Measurements from ENCODE around the gene KLHDC4. TPM values are rescaled to one million over a fixed set of nuclear protein-coding genes. Genes with fewer than 3 reads are reported as not detected.
A peak's percentile ranks its signal among the peaks of the same experiment; 100 is the strongest.

KLHDC4 gene
- total RNA-seq, 6 donors from 2014 or later = 30.7 to 248 (median 37.5) TPM

GRCh38 chr16:87697256-87697655 is 68.5 kb downstream of the KLHDC4 start:
- no peak overlapping the region for H3K27ac ChIP-seq
- ATAC-seq (ENCODE audit: low FRiP score in 2 of 2) = no peak
- WGBS, 2 donors = 90 to 96% methylated on average over 18 to 21 of the region's 21 CpGs
- no peaks in the 10 kb centered on the region for H3K9me3 ChIP-seq
- no peak overlapping the region for H3K4me3 ChIP-seq
- H3K4me1 ChIP-seq = no peaks in the 10 kb centered on the region
- TF ChIP-seq POLR2A (IDR thresholded peaks at IDR 0.05) (no peak), EP300 (IDR thresholded peaks at IDR 0.05) (no peak), CTCF (IDR thresholded peaks at IDR 0.05) (no peak), POLR2AphosphoS5 (IDR thresholded peaks at IDR 0.05) (no peak)
- no peaks in the 10 kb centered on the region for H3K27me3 ChIP-seq
- H3K36me3 ChIP-seq = peaks cover 0 to 43% (median 22%) of the 10 kb centered on the region in 4 donors
- DNase-seq = peak in 1 of 2 donors; percentile 70

- Histone ChIP-seq H3K27me3 (no peaks in the 10 kb centered on the region), H3K27ac (no peak overlapping the region), H3K36me3 (peaks cover 0 to 38% (median 21%) of the 10 kb centered on the region in 4 donors), H3K4me3 (no peak overlapping the region), H3K9me3 (no peaks in the 10 kb centered on the region), H3K4me1 (no peaks in the 10 kb centered on the region)
- no peak for ATAC-seq (ENCODE audit: low FRiP score in 2 of 2)
- no peak for DNase-seq
- no peak for TF ChIP-seq EP300 (IDR thresholded peaks at IDR 0.05)
- TF ChIP-seq POLR2AphosphoS5 (IDR thresholded peaks at IDR 0.05) = no peak
- TF ChIP-seq POLR2A (IDR thresholded peaks at IDR 0.05) = no peak
- TF ChIP-seq CTCF (IDR thresholded peaks at IDR 0.05) = no peak
- WGBS, 2 donors = 61 to 81% methylated on average over 6 to 18 of the region's 18 CpGs
Observed at GRCh38 chr16:87696726-87697125, 69.1 kb downstream of the KLHDC4 start.

- no peaks in the 10 kb centered on the region for H3K9me3 ChIP-seq
- no peaks in the 10 kb centered on the region for H3K27me3 ChIP-seq
- ATAC-seq (ENCODE audit: low FRiP score in 2 of 2) = no peak
- peak in 1 of 2 donors; percentile 66 for DNase-seq
- no peak overlapping the region for H3K27ac ChIP-seq
- H3K4me1 ChIP-seq = no peaks in the 10 kb centered on the region
- H3K36me3 ChIP-seq = peaks cover 0 to 30% (median 18%) of the 10 kb centered on the region in 4 donors
- 95 to 97% methylated on average over 10 to 12 of the region's 12 CpGs for whole genome bisulfite sequencing, 2 donors
- H3K4me3 ChIP-seq = no peak overlapping the region
- TF ChIP-seq POLR2AphosphoS5 (IDR thresholded peaks at IDR 0.05) (no peak), CTCF (IDR thresholded peaks at IDR 0.05) (no peak), EP300 (IDR thresholded peaks at IDR 0.05) (no peak), POLR2A (IDR thresholded peaks at IDR 0.05) (no peak)
Observed at GRCh38 chr16:87695534-87695933, 70.3 kb downstream of the KLHDC4 start.

DNA sequence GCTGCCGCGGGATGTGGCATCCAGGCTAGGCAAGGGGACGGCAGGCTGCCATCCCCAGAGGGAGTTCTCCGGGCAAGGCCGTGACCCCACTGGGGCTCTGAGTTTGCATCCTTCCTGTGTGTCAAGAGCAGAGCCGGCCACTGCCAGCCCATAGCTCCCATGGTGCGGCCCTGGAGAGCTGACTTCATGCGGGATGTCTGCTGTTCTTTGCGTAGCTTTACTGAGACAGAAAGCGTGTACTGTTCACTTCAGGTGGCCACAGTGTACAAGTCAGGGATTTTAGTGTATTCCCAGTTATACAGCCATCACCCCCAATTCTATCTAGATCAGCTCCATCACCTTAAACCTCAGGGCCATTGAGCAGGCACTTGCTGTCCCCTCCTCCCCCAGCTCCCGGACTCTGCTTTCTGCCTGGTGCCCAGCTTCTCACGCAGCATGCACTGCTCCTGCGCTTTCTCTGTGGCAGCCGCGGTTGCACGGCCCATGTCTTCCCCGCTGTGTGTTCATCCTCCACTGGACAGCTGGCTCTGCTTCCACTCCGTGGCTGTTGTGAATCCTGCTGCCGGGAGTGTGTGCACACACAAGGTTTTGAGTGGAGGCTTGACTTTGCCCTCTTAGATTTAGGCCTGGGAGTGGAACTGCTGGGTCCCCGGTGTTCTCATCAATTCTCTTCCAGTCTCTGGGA is 71.2 kb downstream of the KLHDC4 start:
- Histone ChIP-seq H3K36me3 (peaks cover 0 to 23% (median 14%) of the 10 kb centered on the region in 4 donors), H3K9me3 (no peaks in the 10 kb centered on the region), H3K4me1 (no peaks in the 10 kb centered on the region), H3K27ac (no peak overlapping the region), H3K27me3 (no peaks in the 10 kb centered on the region), H3K4me3 (no peak overlapping the region)
- no peak for ATAC-seq (ENCODE audit: low FRiP score in 2 of 2)
- no peak for DNase-seq
- WGBS, 2 donors = 88 to 89% methylated on average over 18 to 20 of the region's 20 CpGs
- TF ChIP-seq EP300 (IDR thresholded peaks at IDR 0.05) (no peak), POLR2AphosphoS5 (IDR thresholded peaks at IDR 0.05) (no peak), CTCF (IDR thresholded peaks at IDR 0.05) (no peak), POLR2A (IDR thresholded peaks at IDR 0.05) (no peak)

DNA sequence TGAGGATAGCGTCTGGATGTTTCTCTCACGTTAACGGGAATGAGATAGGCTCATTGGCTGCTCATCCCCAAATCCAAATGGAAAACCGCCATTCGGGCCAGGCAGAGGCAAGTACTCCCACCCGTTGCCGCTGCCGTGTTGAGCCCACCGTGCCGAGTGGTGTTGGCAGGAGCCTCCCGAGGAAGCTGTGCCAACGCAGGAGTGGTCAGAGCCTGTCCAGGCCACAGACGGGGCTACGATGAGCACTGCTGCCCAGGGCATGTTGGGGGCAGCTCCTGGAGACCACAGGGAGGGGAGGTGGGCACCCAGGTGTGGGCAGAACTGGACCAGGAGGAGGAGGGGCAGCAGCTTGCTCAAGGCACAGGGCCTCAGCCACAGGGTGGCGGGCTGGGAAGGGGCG is 72.0 kb downstream of the KLHDC4 start:
- WGBS, 2 donors = 92 to 96% methylated on average over 14 to 16 of the region's 16 CpGs
- H3K4me3 ChIP-seq = no peak overlapping the region
- peaks cover 0 to 20% (median 11%) of the 10 kb centered on the region in 4 donors for H3K36me3 ChIP-seq
- no peak overlapping the region for H3K27ac ChIP-seq
- peak in 1 of 2 donors; percentile 71 for DNase-seq
- H3K4me1 ChIP-seq = no peaks in the 10 kb centered on the region
- TF ChIP-seq CTCF (IDR thresholded peaks at IDR 0.05) = no peak
- TF ChIP-seq EP300 (IDR thresholded peaks at IDR 0.05) = no peak
- H3K9me3 ChIP-seq = no peaks in the 10 kb centered on the region
- H3K27me3 ChIP-seq = no peaks in the 10 kb centered on the region
- no peak for ATAC-seq (ENCODE audit: low FRiP score in 2 of 2)

All from upper lobe of left lung (tissue), 6 donors.